Measurements from ENCODE around the gene CHCHD3.

Gene CHCHD3

GRCh38 chr7:133048589-133048988 is 33.3 kb downstream of the CHCHD3 start:
- DNase-seq (ENCODE audit: insufficient read length, low spot score) = no peak
- no peak for FAIRE-seq

GRCh38 chr7:133047321-133047720 is 34.6 kb downstream of the CHCHD3 start:
- FAIRE-seq = peak; percentile 31
- DNase-seq (ENCODE audit: insufficient read length, low spot score) = no peak

- no peak for FAIRE-seq
- DNase-seq (ENCODE audit: insufficient read length, low spot score) = no peak
These were observed 37.0 kb downstream of the CHCHD3 start for GRCh38 chr7:133044722-133045473.

GRCh38 chr7:133040674-133041073 is 41.2 kb downstream of the CHCHD3 start:
- FAIRE-seq = no peak
- no peak for DNase-seq (ENCODE audit: insufficient read length, low spot score)

GRCh38 chr7:133040178-133040577 is 41.7 kb downstream of the CHCHD3 start:
- DNase-seq (ENCODE audit: insufficient read length, low spot score) (no peak), FAIRE-seq (no peak)

GRCh38 chr7:133039614-133040013 is 42.3 kb downstream of the CHCHD3 start:
- no peak for FAIRE-seq

GRCh38 chr7:133036289-133036688 is 45.6 kb downstream of the CHCHD3 start:
- no peak for DNase-seq (ENCODE audit: insufficient read length, low spot score)
- no peak for FAIRE-seq

More at GRCh38 chr7:133039614-133040013, 42.3 kb downstream of the CHCHD3 start:
- no peak for DNase-seq (ENCODE audit: insufficient read length, low spot score)

GRCh38 chr7:133035240-133035639 is 46.6 kb downstream of the CHCHD3 start:
- FAIRE-seq = peak; percentile 80
- peak; percentile 12 for DNase-seq (ENCODE audit: insufficient read length, low spot score)

GRCh38 chr7:133030346-133030745 is 51.5 kb downstream of the CHCHD3 start:
- no peak for DNase-seq (ENCODE audit: insufficient read length, low spot score)

GRCh38 chr7:133029463-133029862 is 52.4 kb downstream of the CHCHD3 start:
- no peak for DNase-seq (ENCODE audit: insufficient read length, low spot score)
- no peak for FAIRE-seq

More at GRCh38 chr7:133030346-133030745, 51.5 kb downstream of the CHCHD3 start:
- FAIRE-seq = no peak

GRCh38 chr7:133027397-133027796 is 54.5 kb downstream of the CHCHD3 start:
- DNase-seq (ENCODE audit: insufficient read length, low spot score) (no peak), FAIRE-seq (no peak)

GRCh38 chr7:133026210-133026859 is 55.6 kb downstream of the CHCHD3 start:
- FAIRE-seq (no peak), DNase-seq (ENCODE audit: insufficient read length, low spot score) (no peak)

GRCh38 chr7:133025056-133025455 is 56.8 kb downstream of the CHCHD3 start:
- no peak for FAIRE-seq

GRCh38 chr7:133024596-133024995 is 57.3 kb downstream of the CHCHD3 start:
- DNase-seq (ENCODE audit: insufficient read length, low spot score) = no peak
- FAIRE-seq = no peak

More at GRCh38 chr7:133025056-133025455, 56.8 kb downstream of the CHCHD3 start:
- DNase-seq (ENCODE audit: insufficient read length, low spot score) = no peak

GRCh38 chr7:133023370-133024071 is 58.4 kb downstream of the CHCHD3 start:
- DNase-seq (ENCODE audit: insufficient read length, low spot score) (no peak), FAIRE-seq (no peak)

GRCh38 chr7:133022661-133023060 is 59.2 kb downstream of the CHCHD3 start:
- no peak for DNase-seq (ENCODE audit: insufficient read length, low spot score)
- FAIRE-seq = no peak

GRCh38 chr7:133021196-133021595 is 60.7 kb downstream of the CHCHD3 start:
- FAIRE-seq (no peak), DNase-seq (ENCODE audit: insufficient read length, low spot score) (no peak)

- FAIRE-seq (no peak), DNase-seq (ENCODE audit: insufficient read length, low spot score) (no peak)
These were observed 61.4 kb downstream of the CHCHD3 start for GRCh38 chr7:133020496-133020895.

- no peak for FAIRE-seq
These were observed 62.3 kb downstream of the CHCHD3 start for GRCh38 chr7:133019590-133019989.

GRCh38 chr7:133016604-133017003 is 65.3 kb downstream of the CHCHD3 start:
- no peak for DNase-seq (ENCODE audit: insufficient read length, low spot score)
- FAIRE-seq = no peak

More at GRCh38 chr7:133019590-133019989, 62.3 kb downstream of the CHCHD3 start:
- DNase-seq (ENCODE audit: insufficient read length, low spot score) = no peak

- FAIRE-seq = no peak
- DNase-seq (ENCODE audit: insufficient read length, low spot score) = no peak
These were observed 66.0 kb downstream of the CHCHD3 start for GRCh38 chr7:133015888-133016287.
